ENCODE measurements around the gene JPT2. TPM values are rescaled to one million over a fixed set of nuclear protein-coding genes. Genes with fewer than 3 reads are reported as not detected.

The JPT2 gene, protein sequence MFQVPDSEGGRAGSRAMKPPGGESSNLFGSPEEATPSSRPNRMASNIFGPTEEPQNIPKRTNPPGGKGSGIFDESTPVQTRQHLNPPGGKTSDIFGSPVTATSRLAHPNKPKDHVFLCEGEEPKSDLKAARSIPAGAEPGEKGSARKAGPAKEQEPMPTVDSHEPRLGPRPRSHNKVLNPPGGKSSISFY
- total RNA-seq: 10 to 100 TPM; 20.8 to 57.5 (median 38.2) TPM

DNA sequence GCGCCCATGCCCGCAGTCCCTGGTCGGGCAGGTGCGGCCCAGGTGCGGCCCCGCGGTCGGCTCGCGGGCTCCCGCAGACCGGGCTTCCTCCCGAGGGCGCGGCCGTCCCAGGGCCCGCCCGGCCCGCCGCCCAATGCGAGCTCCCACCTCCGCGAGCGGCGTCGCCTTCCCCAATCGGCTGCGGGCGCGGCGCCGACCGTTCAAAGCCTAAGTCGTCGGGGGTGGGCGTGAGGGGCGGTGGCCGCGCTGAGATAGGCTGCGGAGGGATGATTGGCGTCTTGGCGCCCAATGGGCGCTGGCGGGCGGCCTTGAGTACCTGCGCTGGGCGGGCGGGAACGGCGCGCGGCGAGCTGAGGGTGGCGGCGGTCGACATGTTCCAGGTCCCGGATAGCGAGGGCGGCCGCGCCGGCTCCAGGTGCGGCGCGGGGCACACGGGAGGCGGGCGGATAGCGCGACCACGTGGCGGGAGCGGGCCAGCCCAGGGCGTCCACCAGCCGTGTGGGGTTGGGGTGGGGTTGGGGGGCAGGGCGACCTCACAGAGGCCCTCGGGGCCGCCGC, at the start of gene JPT2:
Gene JPT2, plus strand, starts transcription at position 338 of the 558 bp plus-strand sequence. Its CDS starts 34 bp downstream, at position 372.
- Histone ChIP-seq H3K4me1 (peaks cover 8 to 30% (median 18%) of the 10 kb centered on the region in 4 donors), H3K36me3 (peaks cover 17 to 33% (median 31%) of the 10 kb centered on the region in 4 donors), H3K9me3 (no peaks in the 10 kb centered on the region), H3K27ac (replicated peaks in 1 of 4) (peak within 1 kb of the TSS; percentile 70 to 84 (median 76)), H3K4me3 (peak within 1 kb of the TSS; percentile 78 to 95 (median 88)), H3K27me3 (no peaks in the 10 kb centered on the region)
- DNase-seq (ENCODE audit: extremely low spot score): peak; percentile 98
- WGBS: 0% methylated on average over 3 of the region's 79 CpGs
- TF ChIP-seq EP300 (IDR thresholded peaks at IDR 0.05): no peak
- TF ChIP-seq CTCF (IDR thresholded peaks at IDR 0.05): peak in 1 of 3 experiments; percentile 10
- peak; percentile 72 to 74 for TF ChIP-seq POLR2AphosphoS5 (IDR thresholded peaks at IDR 0.05)
- TF ChIP-seq POLR2A (IDR thresholded peaks at IDR 0.05; ENCODE audit: low read depth): no peak
- intact Hi-C loops (cut with DNase I): loop anchor here (2.0 kb wide), 1 partner anchor 27 kb away; no protein-coding TSS in a partner anchor

GRCh38 chr16:1630450-1631213, 47.4 kb upstream of the JPT2 start:
- WGBS: 92% methylated on average over 20 of the region's 20 CpGs
- peaks cover 0 to 11% (median 0%) of the 10 kb centered on the region in 4 donors for H3K4me1 ChIP-seq
- no peaks in the 10 kb centered on the region for H3K27me3 ChIP-seq
- no peaks in the 10 kb centered on the region for H3K9me3 ChIP-seq
- H3K27ac ChIP-seq (replicated peaks in 1 of 4): no peak overlapping the region
- no peak for DNase-seq (ENCODE audit: extremely low spot score)
- TF ChIP-seq CTCF (IDR thresholded peaks at IDR 0.05) (no peak), EP300 (IDR thresholded peaks at IDR 0.05) (no peak), POLR2AphosphoS5 (IDR thresholded peaks at IDR 0.05) (no peak), POLR2A (IDR thresholded peaks at IDR 0.05; ENCODE audit: low read depth) (no peak)
- peaks cover 53 to 96% (median 85%) of the 10 kb centered on the region in 4 donors for H3K36me3 ChIP-seq
- intact Hi-C loops (cut with DNase I): no loop called here
- no peak overlapping the region for H3K4me3 ChIP-seq

DNA sequence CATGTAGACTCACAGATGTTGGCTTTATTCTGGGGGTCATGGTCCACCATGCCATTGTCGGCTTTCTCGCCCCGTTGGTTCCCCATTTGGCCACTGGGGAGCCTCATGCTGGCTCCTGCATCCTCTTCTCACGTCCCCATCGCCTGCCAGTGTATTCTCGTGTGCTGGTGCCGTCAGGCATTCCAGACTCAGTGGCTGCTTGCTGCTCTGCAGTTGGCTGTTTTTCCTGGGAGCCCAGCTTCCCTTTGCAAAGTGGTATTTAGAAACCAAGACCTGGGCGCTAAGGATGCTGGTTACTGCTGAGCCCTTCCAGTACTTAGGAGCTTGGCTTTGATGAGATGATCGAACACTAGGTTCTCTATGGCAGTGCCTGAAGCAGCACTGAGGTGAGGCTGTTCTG, 46.8 kb upstream of the JPT2 start:
- TF ChIP-seq CTCF (IDR thresholded peaks at IDR 0.05) (no peak), POLR2A (IDR thresholded peaks at IDR 0.05; ENCODE audit: low read depth) (no peak), POLR2AphosphoS5 (IDR thresholded peaks at IDR 0.05) (no peak)
- H3K9me3 ChIP-seq: no peaks in the 10 kb centered on the region
- H3K4me3 ChIP-seq: no peak overlapping the region
- H3K4me1 ChIP-seq: peaks cover 0 to 9% (median 0%) of the 10 kb centered on the region in 4 donors
- H3K27ac ChIP-seq (replicated peaks in 1 of 4): no peak overlapping the region
- no peak for DNase-seq (ENCODE audit: extremely low spot score)
- intact Hi-C loops (cut with DNase I): no loop called here
- WGBS: 83% methylated on average over 9 of the region's 9 CpGs
- H3K36me3 ChIP-seq: peaks cover 47 to 93% (median 81%) of the 10 kb centered on the region in 4 donors
- no peaks in the 10 kb centered on the region for H3K27me3 ChIP-seq

- no peak overlapping the region for H3K4me3 ChIP-seq
- DNase-seq (ENCODE audit: extremely low spot score): no peak
- H3K27me3 ChIP-seq: no peaks in the 10 kb centered on the region
- WGBS: 89% methylated on average over 12 of the region's 18 CpGs
- TF ChIP-seq POLR2AphosphoS5 (IDR thresholded peaks at IDR 0.05) (no peak), POLR2A (IDR thresholded peaks at IDR 0.05; ENCODE audit: low read depth) (no peak), EP300 (IDR thresholded peaks at IDR 0.05) (no peak), CTCF (IDR thresholded peaks at IDR 0.05) (no peak)
- H3K36me3 ChIP-seq: peaks cover 43 to 92% (median 75%) of the 10 kb centered on the region in 4 donors
- no peaks in the 10 kb centered on the region for H3K9me3 ChIP-seq
- no peak overlapping the region for H3K27ac ChIP-seq (replicated peaks in 1 of 4)
- intact Hi-C loops (cut with DNase I): no loop called here
- H3K4me1 ChIP-seq: peaks cover 0 to 3% (median 0%) of the 10 kb centered on the region in 4 donors
Observed at GRCh38 chr16:1631931-1632637, 46.0 kb upstream of the JPT2 start.

Data from esophagus muscularis mucosa (tissue), 4 donors.